Type B pancreatic cell (in vitro differentiated cells): ENCODE results near the gene VEGFC. TPM values are rescaled to one million over a fixed set of nuclear protein-coding genes. Genes with fewer than 3 reads are reported as not detected.

ENCODE experiments used
- DNase-seq: peaks from one replicate; pipeline ENCODE4 v3.0.0; 2021; ENCODE audit warnings: mixed read lengths; ENCODE audit not compliant: unreplicated experiment; ENCODE audit errors: extremely low spot score
- H3K27ac Mint-ChIP-seq: 2 replicates; pipeline ENCODE4 v1.8.0; 2021; ENCODE audit warnings: mild to moderate bottlenecking, mixed read lengths
- H3K27me3 Mint-ChIP-seq: 2 replicates; pipeline ENCODE4 v1.8.0; 2021; ENCODE audit warnings: mixed read lengths
- H3K36me3 Mint-ChIP-seq: 2 replicates; pipeline ENCODE4 v1.8.0; 2021; ENCODE audit warnings: mixed read lengths
- H3K4me1 Mint-ChIP-seq: one replicate; pipeline ENCODE4 v1.8.0; 2021; ENCODE audit warnings: mixed read lengths; ENCODE audit not compliant: unreplicated experiment
- H3K4me3 Mint-ChIP-seq: 2 replicates; pipeline ENCODE4 v1.8.0; 2021; ENCODE audit warnings: mild to moderate bottlenecking, mixed read lengths
- H3K9me3 Mint-ChIP-seq: 2 replicates; pipeline ENCODE4 v1.8.0; 2021; ENCODE audit warnings: mixed read lengths
- total RNA-seq: library from RNA; stranded (reverse); gene quantifications from 2 replicates; pipeline ENCODE4 v1.2.1, GENCODE V29; 2021; ENCODE audit warnings: low replicate concordance
- TF ChIP-seq, protein P1 (sequence below): fragments of 200-600 bp; sonication (generic); conservative IDR thresholded peaks from 2 replicates; pipeline ENCODE4 v1.5.0; 2021; ENCODE audit warnings: antibody characterized with exemption, mild to moderate bottlenecking

Gene VEGFC
- total RNA-seq, 1 donor from 2014 or later: 3.2 TPM

DNA sequence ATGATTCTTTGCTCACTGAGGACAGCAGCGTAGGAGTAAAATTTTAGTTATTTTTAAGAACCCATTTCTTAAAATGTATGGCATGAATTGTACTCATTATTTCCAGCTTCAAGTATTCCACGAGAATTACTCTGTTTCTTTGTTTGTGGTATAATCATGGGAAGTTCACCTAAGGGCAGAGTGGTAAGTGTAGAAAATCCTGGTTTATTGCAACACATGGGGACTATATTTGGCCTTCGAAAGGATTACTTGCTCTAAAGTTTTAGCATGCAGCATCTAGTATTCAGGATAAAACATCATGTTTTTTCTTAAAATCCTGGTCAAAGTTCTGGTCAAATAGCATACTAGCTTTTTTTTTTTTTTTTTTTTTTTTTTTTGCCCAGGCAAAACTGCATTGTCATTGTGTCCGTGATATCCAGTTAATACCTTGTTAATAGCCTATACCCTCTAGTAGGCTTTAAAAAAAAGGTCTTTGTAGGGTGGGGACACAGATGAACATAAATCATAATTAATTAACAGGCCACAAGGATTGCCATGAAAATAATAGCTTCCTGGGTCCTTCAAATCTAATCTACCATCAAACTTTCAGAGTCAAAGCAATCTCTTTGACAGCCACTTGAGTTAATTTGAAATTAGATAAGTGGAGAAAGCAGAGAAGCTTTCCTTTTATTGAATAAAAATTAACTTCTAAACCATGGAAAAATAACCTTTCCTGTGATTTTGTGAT is 44.6 kb upstream of the VEGFC start:
- Mint-ChIP-seq H3K4me1 (peaks cover 7% of the 10 kb centered on the region), H3K27ac (no peak overlapping the region), H3K36me3 (no peaks in the 10 kb centered on the region), H3K4me3 (no peak overlapping the region), H3K9me3 (no peaks in the 10 kb centered on the region), H3K27me3 (no peaks in the 10 kb centered on the region)
- TF ChIP-seq, protein P1, sequence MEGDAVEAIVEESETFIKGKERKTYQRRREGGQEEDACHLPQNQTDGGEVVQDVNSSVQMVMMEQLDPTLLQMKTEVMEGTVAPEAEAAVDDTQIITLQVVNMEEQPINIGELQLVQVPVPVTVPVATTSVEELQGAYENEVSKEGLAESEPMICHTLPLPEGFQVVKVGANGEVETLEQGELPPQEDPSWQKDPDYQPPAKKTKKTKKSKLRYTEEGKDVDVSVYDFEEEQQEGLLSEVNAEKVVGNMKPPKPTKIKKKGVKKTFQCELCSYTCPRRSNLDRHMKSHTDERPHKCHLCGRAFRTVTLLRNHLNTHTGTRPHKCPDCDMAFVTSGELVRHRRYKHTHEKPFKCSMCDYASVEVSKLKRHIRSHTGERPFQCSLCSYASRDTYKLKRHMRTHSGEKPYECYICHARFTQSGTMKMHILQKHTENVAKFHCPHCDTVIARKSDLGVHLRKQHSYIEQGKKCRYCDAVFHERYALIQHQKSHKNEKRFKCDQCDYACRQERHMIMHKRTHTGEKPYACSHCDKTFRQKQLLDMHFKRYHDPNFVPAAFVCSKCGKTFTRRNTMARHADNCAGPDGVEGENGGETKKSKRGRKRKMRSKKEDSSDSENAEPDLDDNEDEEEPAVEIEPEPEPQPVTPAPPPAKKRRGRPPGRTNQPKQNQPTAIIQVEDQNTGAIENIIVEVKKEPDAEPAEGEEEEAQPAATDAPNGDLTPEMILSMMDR: no peak
- DNase-seq: no peak

GRCh38 chr4:176834531-176834930 is 41.8 kb upstream of the VEGFC start:
- no peak overlapping the region for H3K4me3 Mint-ChIP-seq
- TF ChIP-seq, protein P1: no peak
- no peaks in the 10 kb centered on the region for H3K27me3 Mint-ChIP-seq
- no peaks in the 10 kb centered on the region for H3K36me3 Mint-ChIP-seq
- no peak overlapping the region for H3K27ac Mint-ChIP-seq
- H3K9me3 Mint-ChIP-seq: no peaks in the 10 kb centered on the region
- no peak for DNase-seq
- H3K4me1 Mint-ChIP-seq: peaks cover 7% of the 10 kb centered on the region

DNA sequence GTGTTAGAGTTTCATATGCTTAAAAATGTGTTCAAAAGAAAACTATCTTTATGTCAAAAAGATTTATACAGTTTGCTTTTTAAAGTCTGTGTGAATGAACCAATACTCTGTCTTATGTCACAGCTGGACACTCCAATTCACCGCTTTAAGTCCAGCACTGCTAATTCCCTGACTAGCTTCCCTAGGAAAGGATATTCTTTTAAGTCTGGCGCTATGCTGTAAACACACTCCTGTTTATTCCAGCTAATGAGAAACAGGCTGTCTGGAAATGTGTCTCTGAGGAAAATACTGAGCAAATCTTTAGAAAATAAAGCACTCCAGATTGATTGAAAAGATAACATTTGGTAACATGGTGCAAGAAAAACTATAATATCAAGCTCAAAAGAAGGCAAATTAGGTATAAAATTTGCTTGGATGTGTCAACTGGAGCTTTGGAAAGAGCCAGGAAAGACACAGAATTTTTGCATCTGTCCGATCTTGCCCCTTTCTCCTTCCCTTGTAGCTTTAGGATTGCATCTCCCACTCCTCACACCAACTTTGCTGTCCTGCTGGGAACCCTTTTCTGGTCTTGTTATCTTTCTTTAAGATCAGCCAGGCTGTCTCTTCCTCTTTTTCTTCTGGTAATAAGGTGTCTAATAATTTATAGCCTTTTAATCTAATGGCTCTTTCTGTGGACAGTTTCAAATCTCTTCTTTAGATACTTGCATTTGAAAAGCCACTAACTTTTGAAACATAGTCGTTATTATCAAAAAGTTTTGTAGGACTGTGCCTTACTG is 40.9 kb upstream of the VEGFC start:
- no peak for DNase-seq
- Mint-ChIP-seq H3K36me3 (no peaks in the 10 kb centered on the region), H3K4me1 (peaks cover 7% of the 10 kb centered on the region), H3K9me3 (no peaks in the 10 kb centered on the region), H3K27ac (no peak overlapping the region), H3K4me3 (no peak overlapping the region), H3K27me3 (no peaks in the 10 kb centered on the region)
- TF ChIP-seq, protein P1: no peak

DNA sequence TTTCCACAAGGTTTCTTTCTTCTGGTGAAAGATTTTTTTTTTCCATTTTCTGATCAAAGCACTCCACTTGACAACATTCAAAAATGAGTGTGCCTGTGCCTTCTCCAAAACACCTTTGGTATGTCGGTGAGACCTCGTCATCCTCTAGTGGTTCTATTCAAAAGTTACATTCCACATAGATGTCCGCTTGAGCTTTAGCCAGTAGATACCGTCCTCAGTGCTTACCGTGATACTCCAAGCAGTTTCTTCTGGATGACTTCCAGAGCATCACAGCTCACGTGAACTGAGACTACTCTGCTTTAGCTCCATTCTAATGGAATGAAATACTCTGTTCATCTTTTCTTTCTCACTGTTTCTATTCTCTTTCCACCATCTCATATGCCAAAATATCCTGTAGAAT is 38.2 kb upstream of the VEGFC start:
- no peak for DNase-seq
- Mint-ChIP-seq H3K27ac (no peak overlapping the region), H3K4me1 (peaks cover 7% of the 10 kb centered on the region), H3K36me3 (no peaks in the 10 kb centered on the region), H3K27me3 (no peaks in the 10 kb centered on the region), H3K4me3 (no peak overlapping the region), H3K9me3 (no peaks in the 10 kb centered on the region)
- TF ChIP-seq, protein P1: no peak

GRCh38 chr4:176825586-176825985 is 32.9 kb upstream of the VEGFC start:
- Mint-ChIP-seq H3K4me1 (no peaks in the 10 kb centered on the region), H3K36me3 (no peaks in the 10 kb centered on the region), H3K4me3 (no peak overlapping the region), H3K9me3 (no peaks in the 10 kb centered on the region), H3K27me3 (no peaks in the 10 kb centered on the region), H3K27ac (no peak overlapping the region)
- no peak for DNase-seq
- TF ChIP-seq, protein P1: no peak
